ENCODE data around the gene APOBEC4. TPM values are rescaled to one million over a fixed set of nuclear protein-coding genes. Genes with fewer than 3 reads are reported as not detected.

Gene APOBEC4
- total RNA-seq: not detected

GRCh38 chr1:183652547-183653461, at the start of gene APOBEC4:
APOBEC4 (minus strand) TSS chr1:183653316; CDS start chr1:183648781, 4,535 bp downstream.
- no peak for DNase-seq (ENCODE audit: low spot score in 2 of 2)
- no peaks in the 10 kb centered on the region for H3K27me3 ChIP-seq
- intact Hi-C loops (cut with DNase I): no loop called here
- H3K27ac ChIP-seq: no peak within 1 kb of the TSS
- H3K9me3 ChIP-seq: no peaks in the 10 kb centered on the region
- H3K4me3 ChIP-seq: no peak within 1 kb of the TSS
- no peak for TF ChIP-seq CTCF (IDR thresholded peaks at IDR 0.05)
- H3K4me1 ChIP-seq: peaks cover 0 to 2% of the 10 kb centered on the region in 2 donors
- no peaks in the 10 kb centered on the region for H3K36me3 ChIP-seq

DNA sequence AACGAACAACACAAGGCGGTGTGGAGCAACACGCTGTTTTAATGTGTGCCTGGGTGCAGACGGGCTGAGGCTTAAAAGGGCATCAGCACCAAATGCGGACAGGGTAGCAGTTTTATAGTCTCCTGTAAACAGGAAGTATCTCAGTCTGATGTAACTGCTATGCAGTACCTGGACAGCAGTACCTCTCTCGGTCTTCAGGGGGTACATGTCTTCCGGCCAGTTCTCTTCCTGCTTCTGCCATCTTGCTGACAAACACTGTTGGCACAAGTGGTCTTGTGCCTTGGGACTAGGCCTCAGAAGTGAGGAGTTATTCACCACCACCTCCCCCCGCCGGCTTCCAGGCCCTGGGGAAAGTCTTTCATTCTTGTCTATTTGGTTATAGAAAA, 49.7 kb upstream of the APOBEC4 start:
- Histone ChIP-seq H3K9me3 (no peaks in the 10 kb centered on the region), H3K27me3 (no peaks in the 10 kb centered on the region), H3K36me3 (no peaks in the 10 kb centered on the region), H3K4me1 (no peaks in the 10 kb centered on the region), H3K27ac (no peak overlapping the region), H3K4me3 (no peak overlapping the region)
- TF ChIP-seq CTCF (IDR thresholded peaks at IDR 0.05): no peak
- intact Hi-C loops (cut with DNase I): no loop called here
- no peak for DNase-seq (ENCODE audit: low spot score in 2 of 2)

- no peak overlapping the region for H3K4me3 ChIP-seq
- no peaks in the 10 kb centered on the region for H3K36me3 ChIP-seq
- H3K9me3 ChIP-seq: no peaks in the 10 kb centered on the region
- intact Hi-C loops (cut with DNase I): no loop called here
- no peaks in the 10 kb centered on the region for H3K4me1 ChIP-seq
- no peak for TF ChIP-seq CTCF (IDR thresholded peaks at IDR 0.05)
- H3K27ac ChIP-seq: no peak overlapping the region
- DNase-seq (ENCODE audit: low spot score in 2 of 2): no peak
- H3K27me3 ChIP-seq: no peaks in the 10 kb centered on the region
Observed at GRCh38 chr1:183702087-183702812, 49.1 kb upstream of the APOBEC4 start.

DNA sequence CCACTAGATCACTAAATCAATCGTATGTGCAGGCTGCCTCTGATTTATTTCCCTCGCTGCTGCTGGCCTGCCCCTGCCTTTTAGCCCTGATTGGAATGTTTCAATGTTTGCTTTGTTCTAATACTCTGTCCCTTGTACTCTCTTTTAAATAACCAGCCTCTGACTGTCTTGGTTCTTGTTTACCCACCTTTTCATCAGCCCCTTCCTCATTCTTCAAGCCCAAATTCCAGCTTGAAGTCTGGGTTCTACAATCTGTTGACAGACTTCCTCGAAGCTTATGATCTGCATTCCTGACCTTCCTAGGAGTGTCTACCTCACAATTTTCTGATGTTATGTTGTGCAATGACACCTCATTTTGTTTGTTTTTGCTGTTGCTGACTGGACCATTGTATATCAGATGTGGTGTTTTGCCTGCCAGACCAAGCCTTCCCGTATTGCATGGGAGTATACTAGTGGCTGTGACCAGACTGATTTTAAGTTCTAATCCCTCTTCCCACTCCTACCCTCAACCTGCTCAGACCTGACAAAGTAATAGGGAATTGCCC, 46.6 kb upstream of the APOBEC4 start:
- Histone ChIP-seq H3K36me3 (no peaks in the 10 kb centered on the region), H3K4me3 (no peak overlapping the region), H3K9me3 (no peaks in the 10 kb centered on the region), H3K27me3 (no peaks in the 10 kb centered on the region), H3K27ac (no peak overlapping the region), H3K4me1 (no peaks in the 10 kb centered on the region)
- intact Hi-C loops (cut with DNase I): no loop called here
- no peak for DNase-seq (ENCODE audit: low spot score in 2 of 2)
- no peak for TF ChIP-seq CTCF (IDR thresholded peaks at IDR 0.05)

DNA sequence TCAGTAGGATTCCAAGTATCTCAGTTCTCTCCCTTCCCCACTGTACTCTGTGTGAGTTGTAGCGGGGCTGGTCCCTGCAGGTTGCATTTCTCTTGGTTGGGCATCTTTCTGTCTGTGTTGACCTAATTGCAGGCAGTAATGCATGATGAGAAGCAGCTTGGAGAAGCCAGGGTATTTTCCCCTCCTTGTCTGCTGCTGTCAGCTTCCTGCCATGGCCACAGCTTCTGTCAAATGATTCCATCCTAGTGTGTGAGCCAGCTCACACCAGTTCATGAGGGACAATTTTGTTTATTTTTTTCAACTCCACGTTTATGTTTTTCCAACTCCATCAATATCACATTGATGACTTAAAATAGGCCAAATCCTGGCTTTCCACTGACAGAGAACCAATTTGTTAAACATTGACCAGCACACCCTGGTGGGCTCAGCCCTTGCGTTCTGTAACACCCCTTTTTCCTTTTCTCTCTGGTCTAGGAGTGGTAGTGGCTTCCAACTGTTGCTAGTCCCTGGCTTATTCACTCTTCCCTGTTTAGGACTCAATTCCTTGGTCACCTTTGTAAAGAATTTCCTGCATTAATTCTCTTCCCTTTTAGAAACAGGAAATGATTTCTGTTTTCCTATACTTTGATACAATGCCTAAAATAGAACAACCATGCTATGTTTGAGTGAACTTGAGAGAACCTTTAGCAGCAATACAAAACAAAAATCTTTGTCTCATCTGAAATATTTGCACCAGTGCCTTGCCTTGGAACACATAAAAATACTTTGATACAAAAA, 44.9 kb upstream of the APOBEC4 start:
- intact Hi-C loops (cut with DNase I): no loop called here
- H3K27me3 ChIP-seq: no peaks in the 10 kb centered on the region
- no peaks in the 10 kb centered on the region for H3K4me1 ChIP-seq
- H3K4me3 ChIP-seq: no peak overlapping the region
- DNase-seq (ENCODE audit: low spot score in 2 of 2): no peak
- H3K36me3 ChIP-seq: no peaks in the 10 kb centered on the region
- H3K27ac ChIP-seq: no peak overlapping the region
- no peaks in the 10 kb centered on the region for H3K9me3 ChIP-seq
- no peak for TF ChIP-seq CTCF (IDR thresholded peaks at IDR 0.05)
